Measurements from ENCODE around the gene SNRNP40. TPM values are rescaled to one million over a fixed set of nuclear protein-coding genes. Genes with fewer than 3 reads are reported as not detected.

SNRNP40 gene
- total and polyA plus RNA-seq, 12 donors = 12.0 to 58.7 (median 38.7) TPM

- intact Hi-C loops (cut with DNase I) = no loop called here
- TF ChIP-seq, protein P1, sequence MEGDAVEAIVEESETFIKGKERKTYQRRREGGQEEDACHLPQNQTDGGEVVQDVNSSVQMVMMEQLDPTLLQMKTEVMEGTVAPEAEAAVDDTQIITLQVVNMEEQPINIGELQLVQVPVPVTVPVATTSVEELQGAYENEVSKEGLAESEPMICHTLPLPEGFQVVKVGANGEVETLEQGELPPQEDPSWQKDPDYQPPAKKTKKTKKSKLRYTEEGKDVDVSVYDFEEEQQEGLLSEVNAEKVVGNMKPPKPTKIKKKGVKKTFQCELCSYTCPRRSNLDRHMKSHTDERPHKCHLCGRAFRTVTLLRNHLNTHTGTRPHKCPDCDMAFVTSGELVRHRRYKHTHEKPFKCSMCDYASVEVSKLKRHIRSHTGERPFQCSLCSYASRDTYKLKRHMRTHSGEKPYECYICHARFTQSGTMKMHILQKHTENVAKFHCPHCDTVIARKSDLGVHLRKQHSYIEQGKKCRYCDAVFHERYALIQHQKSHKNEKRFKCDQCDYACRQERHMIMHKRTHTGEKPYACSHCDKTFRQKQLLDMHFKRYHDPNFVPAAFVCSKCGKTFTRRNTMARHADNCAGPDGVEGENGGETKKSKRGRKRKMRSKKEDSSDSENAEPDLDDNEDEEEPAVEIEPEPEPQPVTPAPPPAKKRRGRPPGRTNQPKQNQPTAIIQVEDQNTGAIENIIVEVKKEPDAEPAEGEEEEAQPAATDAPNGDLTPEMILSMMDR (IDR thresholded peaks at IDR 0.05) = no peak
- no peak for TF ChIP-seq POLR2A (IDR thresholded peaks at IDR 0.05)
Measured at GRCh38 chr1:31248276-31248675, 48.3 kb downstream of the SNRNP40 start.

GRCh38 chr1:31244326-31244725, 52.3 kb downstream of the SNRNP40 start:
- intact Hi-C loops (cut with DNase I) = no loop called here
- no peaks in the 10 kb centered on the region for H3K27me3 ChIP-seq
- peak in 4 of 7 donors; percentile 34 to 56 (median 43) for DNase-seq
- no peak overlapping the region for H3K4me3 ChIP-seq
- H3K36me3 ChIP-seq (replicated peaks in 1 of 2) = no peaks in the 10 kb centered on the region
- peak in 1 of 2 donors; percentile 18 for TF ChIP-seq POLR2A (IDR thresholded peaks at IDR 0.05)
- TF ChIP-seq, protein P1 (IDR thresholded peaks at IDR 0.05) = no peak
- peak overlapping the region in 3 of 5 donors; percentile 39 to 84 (median 55) for H3K27ac ChIP-seq
- WGBS, 4 donors = 35 to 43% (median 40%) methylated on average over 4 of the region's 4 CpGs
- peaks cover 0 to 8% of the 10 kb centered on the region in 2 donors for H3K4me1 ChIP-seq (replicated peaks in 1 of 2)
- no peaks in the 10 kb centered on the region for H3K9me3 ChIP-seq (replicated peaks in 1 of 3)

More at GRCh38 chr1:31248276-31248675, 48.3 kb downstream of the SNRNP40 start:
- Histone ChIP-seq H3K9me3 (replicated peaks in 1 of 3) (no peaks in the 10 kb centered on the region), H3K27ac (no peak overlapping the region), H3K36me3 (replicated peaks in 1 of 2) (no peaks in the 10 kb centered on the region), H3K4me1 (replicated peaks in 1 of 2) (no peaks in the 10 kb centered on the region), H3K27me3 (no peaks in the 10 kb centered on the region), H3K4me3 (no peak overlapping the region)
- 87 to 100% (median 97%) methylated on average over 2 to 4 of the region's 4 CpGs for WGBS, 4 donors
- DNase-seq = peak in 1 of 7 donors; percentile 69

DNA sequence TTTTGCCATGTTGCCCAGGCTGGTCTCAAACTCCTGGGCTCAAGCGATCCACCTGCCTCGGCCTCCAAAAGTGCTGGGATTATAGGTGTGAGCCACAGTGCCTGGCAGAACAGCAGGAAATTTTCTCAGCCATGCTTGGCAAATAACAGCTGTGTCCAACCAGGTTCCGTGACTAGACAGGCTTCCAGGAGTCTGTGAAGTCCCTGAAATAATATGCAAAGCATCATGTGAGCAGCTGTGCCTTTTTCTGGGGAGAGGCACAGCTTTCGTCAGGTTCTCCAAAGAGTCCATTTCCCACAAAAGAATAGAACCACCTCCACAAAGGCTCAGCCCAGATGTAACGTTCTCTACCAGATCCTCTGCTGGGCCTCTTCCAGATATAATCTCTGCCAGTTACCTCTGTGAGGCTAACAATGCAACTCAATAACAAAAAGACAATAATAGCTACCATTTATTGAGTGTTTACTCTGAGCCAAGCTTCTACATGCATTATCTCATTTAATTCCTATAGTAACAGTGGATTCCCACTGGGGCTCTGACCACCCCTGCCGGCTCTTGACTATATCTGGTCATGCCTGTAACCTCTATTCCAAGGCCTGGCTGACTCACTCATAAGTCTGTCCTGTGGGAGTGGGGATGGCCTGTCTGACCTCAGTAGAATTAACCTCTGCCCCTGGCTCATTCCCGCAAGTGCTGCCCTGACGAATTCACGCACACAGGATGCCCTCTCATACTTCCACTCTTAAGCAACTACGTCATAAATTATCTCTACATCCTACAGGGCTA, 52.9 kb downstream of the SNRNP40 start:
- intact Hi-C loops (cut with DNase I) = no loop called here

GRCh38 chr1:31241321-31241720, 55.3 kb downstream of the SNRNP40 start:
- no peak for DNase-seq
- no peaks in the 10 kb centered on the region for H3K27me3 ChIP-seq
- peaks cover 0 to 8% of the 10 kb centered on the region in 2 donors for H3K4me1 ChIP-seq (replicated peaks in 1 of 2)
- H3K36me3 ChIP-seq (replicated peaks in 1 of 2) = no peaks in the 10 kb centered on the region
- 66 to 75% (median 70%) methylated on average over 8 of the region's 8 CpGs for WGBS, 4 donors
- intact Hi-C loops (cut with DNase I) = no loop called here
- no peaks in the 10 kb centered on the region for H3K9me3 ChIP-seq (replicated peaks in 1 of 3)
- H3K4me3 ChIP-seq = no peak overlapping the region
- no peak overlapping the region for H3K27ac ChIP-seq
- TF ChIP-seq, protein P1 (IDR thresholded peaks at IDR 0.05) = no peak
- TF ChIP-seq POLR2A (IDR thresholded peaks at IDR 0.05) = no peak

More for the DNA sequence above, 52.9 kb downstream of the SNRNP40 start:
- 52 to 62% (median 54%) methylated on average over 8 to 10 of the region's 10 CpGs for WGBS, 4 donors
- no peaks in the 10 kb centered on the region for H3K36me3 ChIP-seq (replicated peaks in 1 of 2)
- no peaks in the 10 kb centered on the region for H3K9me3 ChIP-seq (replicated peaks in 1 of 3)
- no peaks in the 10 kb centered on the region for H3K27me3 ChIP-seq
- TF ChIP-seq POLR2A (IDR thresholded peaks at IDR 0.05) = no peak
- TF ChIP-seq, protein P1 (IDR thresholded peaks at IDR 0.05) = no peak
- peak overlapping the region in 3 of 5 donors; percentile 39 to 84 (median 55) for H3K27ac ChIP-seq
- peaks cover 0 to 8% of the 10 kb centered on the region in 2 donors for H3K4me1 ChIP-seq (replicated peaks in 1 of 2)
- peak in 4 of 7 donors; percentile 41 to 74 (median 59) for DNase-seq
- no peak overlapping the region for H3K4me3 ChIP-seq
